Measurements from ENCODE around the gene ARL4A. TPM values are rescaled to one million over a fixed set of nuclear protein-coding genes. Genes with fewer than 3 reads are reported as not detected.

The ARL4A gene
- total and polyA plus RNA-seq, 2 of the 13 experiments (the other 11 are each of a cell fraction or from before 2014, with no cell fraction given) = 10.8 to 25.6 TPM

DNA sequence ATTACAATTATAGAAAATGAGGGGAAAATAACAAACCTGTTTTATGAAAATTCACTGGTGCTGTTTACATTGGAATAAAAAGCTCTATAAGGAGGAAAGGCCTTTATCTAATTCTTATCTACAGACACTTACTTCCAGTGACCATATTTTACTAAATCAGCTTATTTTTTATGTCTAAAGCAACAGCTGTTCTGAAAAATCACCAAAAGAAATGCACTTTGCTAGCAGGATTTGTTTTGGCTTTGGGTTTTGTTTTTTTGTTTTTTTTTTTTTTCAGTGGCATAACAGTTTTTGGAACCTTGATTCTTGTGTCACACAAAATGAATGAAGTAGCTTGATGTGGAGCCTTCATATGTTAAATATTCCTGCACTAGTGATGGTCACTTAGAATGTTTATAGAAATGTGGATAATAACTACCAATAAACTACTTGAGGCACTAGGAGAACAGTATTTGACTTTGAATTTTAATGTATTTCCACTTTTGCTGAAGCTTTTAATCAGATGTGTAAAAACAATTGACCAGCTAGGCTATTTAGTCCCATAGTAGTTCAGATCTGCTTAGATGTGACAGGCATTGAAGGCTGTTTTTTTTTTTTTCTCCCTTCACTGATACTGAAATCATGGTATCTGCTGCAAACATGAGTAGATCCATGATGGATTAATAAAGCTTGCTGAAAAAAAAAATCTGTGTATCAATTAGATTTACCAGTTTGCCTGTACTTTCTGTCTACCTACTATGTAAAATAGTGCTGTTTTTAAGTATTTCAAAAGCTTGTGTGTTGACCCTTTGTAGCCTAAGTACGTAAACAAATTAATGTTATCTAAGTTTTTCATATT, 2.8 kb downstream of the ARL4A start:
- FAIRE-seq (no peak), DNase-seq (ENCODE audit: low spot score) (no peak), ATAC-seq (no peak)
- 97% methylated on average over 1 of the region's 1 CpG for WGBS (ENCODE audit: low lambda C conversion rate)
- POLR2A ChIA-PET = interaction anchor here (0.6 to 3.7 kb wide), 2 partner anchors 13 to 327 kb away, joined by 3 to 20 read pairs; no protein-coding TSS in a partner anchor
- BruUV-seq (replicated peaks) = no TSS peak
- TF ChIP-seq RBFOX2 (IDR thresholded peaks at IDR 0.05; ENCODE audit: low read depth, low read length) (peak; percentile 58; the same call in 1 of the 2 replicates), NR3C1 (CRISPR knock-in tag; IDR thresholded peaks at IDR 0.05) (no peak), YEATS4 (CRISPR knock-in tag; IDR thresholded peaks at IDR 0.05; ENCODE audit: borderline replicate concordance) (no peak), ELF4 (CRISPR knock-in tag; IDR thresholded peaks at IDR 0.05; ENCODE audit: borderline replicate concordance) (no peak)
- TF ChIP-seq, protein P1, sequence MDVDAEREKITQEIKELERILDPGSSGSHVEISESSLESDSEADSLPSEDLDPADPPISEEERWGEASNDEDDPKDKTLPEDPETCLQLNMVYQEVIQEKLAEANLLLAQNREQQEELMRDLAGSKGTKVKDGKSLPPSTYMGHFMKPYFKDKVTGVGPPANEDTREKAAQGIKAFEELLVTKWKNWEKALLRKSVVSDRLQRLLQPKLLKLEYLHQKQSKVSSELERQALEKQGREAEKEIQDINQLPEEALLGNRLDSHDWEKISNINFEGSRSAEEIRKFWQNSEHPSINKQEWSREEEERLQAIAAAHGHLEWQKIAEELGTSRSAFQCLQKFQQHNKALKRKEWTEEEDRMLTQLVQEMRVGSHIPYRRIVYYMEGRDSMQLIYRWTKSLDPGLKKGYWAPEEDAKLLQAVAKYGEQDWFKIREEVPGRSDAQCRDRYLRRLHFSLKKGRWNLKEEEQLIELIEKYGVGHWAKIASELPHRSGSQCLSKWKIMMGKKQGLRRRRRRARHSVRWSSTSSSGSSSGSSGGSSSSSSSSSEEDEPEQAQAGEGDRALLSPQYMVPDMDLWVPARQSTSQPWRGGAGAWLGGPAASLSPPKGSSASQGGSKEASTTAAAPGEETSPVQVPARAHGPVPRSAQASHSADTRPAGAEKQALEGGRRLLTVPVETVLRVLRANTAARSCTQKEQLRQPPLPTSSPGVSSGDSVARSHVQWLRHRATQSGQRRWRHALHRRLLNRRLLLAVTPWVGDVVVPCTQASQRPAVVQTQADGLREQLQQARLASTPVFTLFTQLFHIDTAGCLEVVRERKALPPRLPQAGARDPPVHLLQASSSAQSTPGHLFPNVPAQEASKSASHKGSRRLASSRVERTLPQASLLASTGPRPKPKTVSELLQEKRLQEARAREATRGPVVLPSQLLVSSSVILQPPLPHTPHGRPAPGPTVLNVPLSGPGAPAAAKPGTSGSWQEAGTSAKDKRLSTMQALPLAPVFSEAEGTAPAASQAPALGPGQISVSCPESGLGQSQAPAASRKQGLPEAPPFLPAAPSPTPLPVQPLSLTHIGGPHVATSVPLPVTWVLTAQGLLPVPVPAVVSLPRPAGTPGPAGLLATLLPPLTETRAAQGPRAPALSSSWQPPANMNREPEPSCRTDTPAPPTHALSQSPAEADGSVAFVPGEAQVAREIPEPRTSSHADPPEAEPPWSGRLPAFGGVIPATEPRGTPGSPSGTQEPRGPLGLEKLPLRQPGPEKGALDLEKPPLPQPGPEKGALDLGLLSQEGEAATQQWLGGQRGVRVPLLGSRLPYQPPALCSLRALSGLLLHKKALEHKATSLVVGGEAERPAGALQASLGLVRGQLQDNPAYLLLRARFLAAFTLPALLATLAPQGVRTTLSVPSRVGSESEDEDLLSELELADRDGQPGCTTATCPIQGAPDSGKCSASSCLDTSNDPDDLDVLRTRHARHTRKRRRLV (CRISPR knock-in tag; IDR thresholded peaks at IDR 0.05) = no peak
- no peaks in the 10 kb centered on the region for H3K27me3 ChIP-seq (ENCODE audit: control insufficient read depth in 1 of 2, insufficient read depth in 2 of 2, low read length in 2 of 2)
- no peaks in the 10 kb centered on the region for H3K9me3 ChIP-seq (ENCODE audit: low read length)
- H4K20me1 ChIP-seq (ENCODE audit: insufficient read depth, low read length) = no peaks in the 10 kb centered on the region
- H2AFZ ChIP-seq (ENCODE audit: low read length) = no peak overlapping the region
- H3K4me2 ChIP-seq (ENCODE audit: low read depth, low read length) = peak overlapping the region; percentile 69
- CTCF ChIA-PET (ENCODE audit: low intra/inter-chr PET ratio, low total read pairs) = no interaction called here
- in situ Hi-C loops (cut with HindIII; ENCODE audit: extremely low pct_ligation_motif_present, low pct_unique_long_range_greater_than_20kb) (loop anchor here (25.0 kb wide), 1 partner anchor 422 kb away; no protein-coding TSS in a partner anchor), intact Hi-C loops (cut with micrococcal nuclease; ENCODE audit: unreplicated experiment) (no loop called here)
- H3K79me2 ChIP-seq (ENCODE audit: insufficient read depth, low read length) = peaks cover 33% of the 10 kb centered on the region
- peak overlapping the region; percentile 53 to 56 (median 54); a peak in 5 of 6 replicates for H3K4me3 ChIP-seq (replicated peaks in 1 of 3; ENCODE audit: insufficient read depth in 1 of 3, low read depth in 2 of 3, low read length in 3 of 3)
- H3K36me3 ChIP-seq (replicated peaks in 1 of 2; ENCODE audit: control insufficient read depth in 1 of 2, insufficient read depth in 2 of 2, low read length in 2 of 2) = no peaks in the 10 kb centered on the region
- peak overlapping the region; percentile 41 for H3K9ac ChIP-seq (ENCODE audit: insufficient read depth, low read depth, low read length)
- H3K27ac ChIP-seq (ENCODE audit: extremely low read length, insufficient read depth, low read length) = no peak overlapping the region
- H3K4me1 ChIP-seq (ENCODE audit: insufficient read depth, low read length) = peaks cover 29% of the 10 kb centered on the region

All from HepG2 (cell line).